ENCODE data around the gene DNAH7. TPM values are rescaled to one million over a fixed set of nuclear protein-coding genes. Genes with fewer than 3 reads are reported as not detected.

DNAH7 gene
- total and polyA plus RNA-seq, 7 donors, result 0.04 to 0.29 (median 0.10) TPM; not detected in 1

DNA sequence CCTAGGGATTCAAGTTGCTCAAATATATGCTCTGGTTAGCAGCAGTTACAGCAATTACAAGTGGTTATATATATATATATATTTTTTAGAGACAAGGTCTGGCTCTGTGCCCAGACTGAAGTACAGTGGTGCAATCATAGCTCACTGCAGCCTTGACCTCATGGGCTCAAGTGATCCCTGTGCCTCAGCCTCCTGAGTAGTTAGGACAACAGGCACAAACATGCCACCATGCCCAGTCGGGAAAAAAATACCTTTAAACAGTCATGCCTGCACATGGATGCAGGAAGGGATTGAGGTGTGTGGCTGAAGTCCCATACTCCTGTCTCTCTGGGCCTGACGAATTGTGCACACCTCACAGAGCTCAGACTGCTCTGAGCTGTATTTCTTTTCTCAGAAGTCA is 19.6 kb upstream of the DNAH7 start:
- TF ChIP-seq, protein P1, sequence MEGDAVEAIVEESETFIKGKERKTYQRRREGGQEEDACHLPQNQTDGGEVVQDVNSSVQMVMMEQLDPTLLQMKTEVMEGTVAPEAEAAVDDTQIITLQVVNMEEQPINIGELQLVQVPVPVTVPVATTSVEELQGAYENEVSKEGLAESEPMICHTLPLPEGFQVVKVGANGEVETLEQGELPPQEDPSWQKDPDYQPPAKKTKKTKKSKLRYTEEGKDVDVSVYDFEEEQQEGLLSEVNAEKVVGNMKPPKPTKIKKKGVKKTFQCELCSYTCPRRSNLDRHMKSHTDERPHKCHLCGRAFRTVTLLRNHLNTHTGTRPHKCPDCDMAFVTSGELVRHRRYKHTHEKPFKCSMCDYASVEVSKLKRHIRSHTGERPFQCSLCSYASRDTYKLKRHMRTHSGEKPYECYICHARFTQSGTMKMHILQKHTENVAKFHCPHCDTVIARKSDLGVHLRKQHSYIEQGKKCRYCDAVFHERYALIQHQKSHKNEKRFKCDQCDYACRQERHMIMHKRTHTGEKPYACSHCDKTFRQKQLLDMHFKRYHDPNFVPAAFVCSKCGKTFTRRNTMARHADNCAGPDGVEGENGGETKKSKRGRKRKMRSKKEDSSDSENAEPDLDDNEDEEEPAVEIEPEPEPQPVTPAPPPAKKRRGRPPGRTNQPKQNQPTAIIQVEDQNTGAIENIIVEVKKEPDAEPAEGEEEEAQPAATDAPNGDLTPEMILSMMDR (IDR thresholded peaks at IDR 0.05), result no peak
- no peak overlapping the region for H3K4me3 ChIP-seq
- DNase-seq, result no peak
- 62 to 69% (median 66%) methylated on average over 2 of the region's 2 CpGs for WGBS, 3 donors
- H3K4me1 ChIP-seq, result no peaks in the 10 kb centered on the region
- H3K36me3 ChIP-seq (ENCODE audit: insufficient read depth in 1 of 2, low read depth in 1 of 2), result no peaks in the 10 kb centered on the region
- no peaks in the 10 kb centered on the region for H3K9me3 ChIP-seq
- H3K27me3 ChIP-seq (ENCODE audit: insufficient read depth in 3 of 3, low read length in 2 of 3), result no peaks in the 10 kb centered on the region
- ATAC-seq, result no peak
- no peak overlapping the region for H3K27ac ChIP-seq
- intact Hi-C loops (cut with DNase I), result no loop called here

DNA sequence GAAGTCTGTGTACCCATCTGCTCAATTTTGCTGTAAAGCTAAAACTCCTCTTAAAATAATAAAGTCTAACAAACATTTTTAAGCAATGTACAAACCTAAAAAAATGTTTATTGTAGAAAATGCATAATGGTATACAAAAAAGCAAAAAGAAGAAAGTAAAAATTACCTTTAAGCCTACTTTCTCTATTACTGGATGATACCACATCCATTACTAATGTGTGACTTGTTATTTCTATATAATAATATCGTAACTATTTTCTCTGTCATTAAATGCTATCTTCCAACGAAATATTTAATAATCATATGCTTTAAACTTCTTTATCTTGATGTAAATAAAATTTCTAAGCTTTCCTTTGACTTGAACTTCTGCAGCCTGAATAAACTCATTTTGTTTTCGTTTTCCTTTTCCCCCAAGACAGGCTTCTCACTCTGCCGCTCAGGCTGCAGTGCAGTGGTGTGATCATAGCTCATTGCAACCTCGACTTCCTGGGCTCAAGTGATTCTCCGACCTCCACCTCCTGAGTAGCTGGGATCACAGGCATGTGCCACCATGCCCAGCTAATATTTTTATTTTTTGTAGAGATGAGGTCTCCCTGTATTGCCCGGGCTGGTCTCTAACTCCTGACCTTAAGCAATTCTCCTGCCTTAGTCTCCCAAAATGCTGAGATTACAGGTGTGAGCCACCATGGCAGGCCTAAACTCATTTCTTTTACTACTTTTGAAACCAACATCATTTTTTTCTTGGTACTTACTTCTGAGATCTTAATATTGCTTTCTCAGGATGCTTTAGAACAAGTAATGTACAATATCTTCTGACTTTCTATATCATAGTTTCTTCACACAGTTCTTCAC is 18.1 kb upstream of the DNAH7 start:
- intact Hi-C loops (cut with DNase I), result no loop called here
- WGBS, 3 donors, result 74 to 86% (median 78%) methylated on average over 7 of the region's 7 CpGs
- H3K9me3 ChIP-seq, result no peaks in the 10 kb centered on the region

DNA sequence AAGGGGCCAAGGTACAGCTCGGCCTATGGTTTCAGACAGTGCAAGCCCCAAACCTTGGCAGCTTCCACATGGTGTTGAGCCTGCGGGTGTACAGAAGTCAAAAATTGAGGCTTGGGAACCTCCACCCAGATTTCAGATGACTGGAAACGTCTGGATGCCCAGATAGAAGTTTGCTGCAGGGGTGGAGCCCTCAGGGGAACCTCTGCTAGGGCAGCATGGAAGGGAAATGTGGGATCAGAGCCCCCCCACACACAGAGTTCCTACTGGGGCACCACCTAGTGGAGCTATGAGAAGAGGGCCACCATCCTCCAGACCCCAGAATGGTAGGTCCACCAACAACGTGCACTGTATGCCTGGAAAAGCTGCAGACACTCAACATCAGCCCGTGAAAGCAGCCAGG is 15.0 kb upstream of the DNAH7 start:
- H3K36me3 ChIP-seq (ENCODE audit: insufficient read depth in 1 of 2, low read depth in 1 of 2), result no peaks in the 10 kb centered on the region
- no peaks in the 10 kb centered on the region for H3K27me3 ChIP-seq (ENCODE audit: insufficient read depth in 3 of 3, low read length in 2 of 3)
- H3K9me3 ChIP-seq, result no peaks in the 10 kb centered on the region
- H3K4me3 ChIP-seq, result no peak overlapping the region
- ATAC-seq (no peak), DNase-seq (no peak)
- TF ChIP-seq, protein P1 (IDR thresholded peaks at IDR 0.05), result no peak
- no peaks in the 10 kb centered on the region for H3K4me1 ChIP-seq
- H3K27ac ChIP-seq, result no peak overlapping the region
- WGBS, 3 donors, result 77 to 82% (median 79%) methylated on average over 5 of the region's 5 CpGs
- intact Hi-C loops (cut with DNase I), result no loop called here

More for the DNA sequence above, 18.1 kb upstream of the DNAH7 start:
- no peak overlapping the region for H3K27ac ChIP-seq
- DNase-seq (no peak), ATAC-seq (no peak)
- no peaks in the 10 kb centered on the region for H3K27me3 ChIP-seq (ENCODE audit: insufficient read depth in 3 of 3, low read length in 2 of 3)
- no peaks in the 10 kb centered on the region for H3K36me3 ChIP-seq (ENCODE audit: insufficient read depth in 1 of 2, low read depth in 1 of 2)
- H3K4me1 ChIP-seq, result no peaks in the 10 kb centered on the region
- TF ChIP-seq, protein P1 (IDR thresholded peaks at IDR 0.05), result no peak
- no peak overlapping the region for H3K4me3 ChIP-seq

DNA sequence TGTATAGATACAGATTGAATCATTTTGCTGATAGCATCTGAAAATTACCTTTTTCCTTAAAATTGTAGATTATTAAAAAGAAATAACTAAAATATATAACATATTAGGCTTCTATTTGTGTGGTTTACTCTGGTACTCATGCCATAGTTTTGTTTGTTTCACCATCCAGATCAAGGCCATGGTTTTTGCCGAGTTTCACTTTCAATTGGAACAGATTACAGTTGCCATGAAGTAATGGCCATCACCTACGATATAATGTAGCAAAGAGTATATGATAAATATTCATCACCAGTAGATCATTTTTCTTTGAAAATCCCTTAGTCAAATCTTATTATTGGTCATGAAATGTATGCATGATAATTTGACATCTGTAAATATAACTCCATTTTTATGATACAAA is 11.9 kb upstream of the DNAH7 start:
- ATAC-seq (no peak), DNase-seq (no peak)
- H3K27ac ChIP-seq, result no peak overlapping the region
- no peaks in the 10 kb centered on the region for H3K36me3 ChIP-seq (ENCODE audit: insufficient read depth in 1 of 2, low read depth in 1 of 2)
- intact Hi-C loops (cut with DNase I), result no loop called here
- H3K4me3 ChIP-seq, result no peak overlapping the region
- WGBS, 3 donors, result 37 to 74% (median 41%) methylated on average over 2 of the region's 2 CpGs
- no peaks in the 10 kb centered on the region for H3K4me1 ChIP-seq
- H3K9me3 ChIP-seq, result no peaks in the 10 kb centered on the region
- H3K27me3 ChIP-seq (ENCODE audit: insufficient read depth in 3 of 3, low read length in 2 of 3), result no peaks in the 10 kb centered on the region
- TF ChIP-seq, protein P1 (IDR thresholded peaks at IDR 0.05), result no peak

Measured in psoas muscle (tissue), 8 donors.